GM12872 (cell line): ENCODE measurements around the gene AKAP7.

ENCODE experiments used
- TF ChIP-seq, protein P1 (sequence below): IDR thresholded peaks from 3 replicates; pipeline ENCODE4 v1.5.1; 2011; ENCODE audit warnings: low read depth, mild to moderate bottlenecking, low read length, moderate library complexity; ENCODE audit not compliant: insufficient read depth

Gene AKAP7

DNA sequence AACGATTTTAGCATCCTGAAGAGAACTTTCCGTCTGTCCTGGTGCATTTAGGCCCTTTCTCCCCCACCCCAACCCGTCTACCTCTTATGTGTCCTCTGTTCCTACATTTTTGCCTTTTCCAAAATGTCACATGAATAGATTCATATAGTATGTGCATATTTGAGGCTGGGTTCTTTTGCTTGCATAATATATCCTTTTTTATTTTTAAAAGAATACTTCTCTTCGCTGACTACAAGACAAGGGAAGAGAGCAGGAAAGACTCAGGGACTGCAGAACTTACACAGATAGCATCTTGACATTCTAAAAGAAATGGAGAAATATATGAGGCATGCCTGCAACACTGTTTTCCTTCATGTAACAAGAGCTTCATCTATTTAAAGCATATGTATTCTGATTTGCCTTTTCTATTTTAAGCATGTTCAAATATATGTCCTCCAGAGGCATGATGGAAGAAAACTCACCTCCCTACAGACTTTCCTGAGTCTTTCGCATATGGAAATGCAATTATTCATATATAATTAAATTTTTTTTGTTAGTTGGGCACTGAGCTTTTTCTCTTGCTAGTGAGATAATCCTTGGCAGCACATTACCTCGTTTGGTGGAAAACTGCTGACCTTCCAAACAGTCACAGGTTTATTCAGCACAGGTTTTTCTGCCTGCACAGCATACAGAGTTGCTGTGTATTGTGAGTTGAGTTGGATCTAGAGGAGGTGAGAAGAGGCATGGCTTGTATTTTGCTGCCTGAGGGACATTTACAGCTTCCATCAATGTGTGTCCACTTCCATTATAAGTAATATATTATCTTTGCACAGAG is 170.0 kb downstream of the AKAP7 start:
- TF ChIP-seq, protein P1, sequence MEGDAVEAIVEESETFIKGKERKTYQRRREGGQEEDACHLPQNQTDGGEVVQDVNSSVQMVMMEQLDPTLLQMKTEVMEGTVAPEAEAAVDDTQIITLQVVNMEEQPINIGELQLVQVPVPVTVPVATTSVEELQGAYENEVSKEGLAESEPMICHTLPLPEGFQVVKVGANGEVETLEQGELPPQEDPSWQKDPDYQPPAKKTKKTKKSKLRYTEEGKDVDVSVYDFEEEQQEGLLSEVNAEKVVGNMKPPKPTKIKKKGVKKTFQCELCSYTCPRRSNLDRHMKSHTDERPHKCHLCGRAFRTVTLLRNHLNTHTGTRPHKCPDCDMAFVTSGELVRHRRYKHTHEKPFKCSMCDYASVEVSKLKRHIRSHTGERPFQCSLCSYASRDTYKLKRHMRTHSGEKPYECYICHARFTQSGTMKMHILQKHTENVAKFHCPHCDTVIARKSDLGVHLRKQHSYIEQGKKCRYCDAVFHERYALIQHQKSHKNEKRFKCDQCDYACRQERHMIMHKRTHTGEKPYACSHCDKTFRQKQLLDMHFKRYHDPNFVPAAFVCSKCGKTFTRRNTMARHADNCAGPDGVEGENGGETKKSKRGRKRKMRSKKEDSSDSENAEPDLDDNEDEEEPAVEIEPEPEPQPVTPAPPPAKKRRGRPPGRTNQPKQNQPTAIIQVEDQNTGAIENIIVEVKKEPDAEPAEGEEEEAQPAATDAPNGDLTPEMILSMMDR: no peak

DNA sequence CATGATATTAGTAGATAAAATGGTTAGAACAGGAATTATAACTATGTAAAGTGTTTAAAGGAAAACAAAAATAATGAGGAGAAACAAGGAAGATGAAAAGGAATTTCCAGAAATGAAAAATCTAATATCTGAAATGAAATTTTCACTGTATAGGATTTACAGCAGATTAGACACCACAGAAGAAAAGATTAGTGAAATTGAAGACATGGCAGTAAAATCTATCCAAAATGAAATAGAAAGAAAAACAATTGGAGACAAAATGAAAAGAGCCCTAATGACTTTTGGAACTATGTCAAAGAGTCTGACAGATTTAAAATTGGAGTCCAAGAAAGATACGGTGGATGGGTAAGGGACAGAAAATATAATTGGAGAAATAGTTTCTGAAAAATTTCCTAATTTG is 174.2 kb downstream of the AKAP7 start:
- TF ChIP-seq, protein P1: no peak

DNA sequence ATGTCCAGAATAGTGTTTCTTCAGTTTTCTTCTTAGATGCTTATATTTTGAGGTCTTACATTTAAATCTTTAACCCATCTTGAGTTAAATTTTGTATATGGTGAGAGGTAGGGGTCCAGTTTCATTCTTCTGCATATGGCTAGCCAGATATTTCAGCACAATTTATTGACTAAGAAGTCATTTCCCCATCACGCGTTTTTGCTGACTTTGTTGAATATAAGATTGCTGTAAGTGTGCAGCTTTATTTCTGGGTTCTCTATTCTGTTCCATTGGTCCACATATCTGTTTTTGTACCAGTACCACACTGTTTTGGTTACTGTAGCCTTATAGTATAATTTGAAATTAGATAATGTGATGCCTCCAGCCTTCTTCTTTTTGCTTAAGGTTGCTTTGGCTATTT is 179.6 kb downstream of the AKAP7 start:
- TF ChIP-seq, protein P1: no peak

DNA sequence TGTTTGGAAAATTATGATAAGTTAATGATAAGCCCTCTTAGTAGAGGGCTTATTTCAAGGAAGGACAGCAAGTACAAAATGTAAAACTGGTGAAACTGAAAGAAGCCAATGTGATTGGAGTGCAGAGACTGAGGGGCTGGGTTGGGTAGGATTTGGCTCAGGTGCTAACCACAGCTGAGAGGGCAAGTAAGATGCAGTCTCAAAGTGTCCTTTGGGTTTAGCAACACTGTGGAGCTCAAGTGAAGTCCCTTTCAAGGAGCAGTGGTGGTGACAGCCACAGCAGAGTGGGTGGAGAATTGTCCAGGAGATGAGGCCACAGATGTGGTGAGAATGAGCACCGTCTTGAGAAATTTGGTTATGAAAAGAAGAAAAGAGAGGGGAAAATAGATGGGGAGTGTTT is 181.4 kb downstream of the AKAP7 start:
- TF ChIP-seq, protein P1: no peak

DNA sequence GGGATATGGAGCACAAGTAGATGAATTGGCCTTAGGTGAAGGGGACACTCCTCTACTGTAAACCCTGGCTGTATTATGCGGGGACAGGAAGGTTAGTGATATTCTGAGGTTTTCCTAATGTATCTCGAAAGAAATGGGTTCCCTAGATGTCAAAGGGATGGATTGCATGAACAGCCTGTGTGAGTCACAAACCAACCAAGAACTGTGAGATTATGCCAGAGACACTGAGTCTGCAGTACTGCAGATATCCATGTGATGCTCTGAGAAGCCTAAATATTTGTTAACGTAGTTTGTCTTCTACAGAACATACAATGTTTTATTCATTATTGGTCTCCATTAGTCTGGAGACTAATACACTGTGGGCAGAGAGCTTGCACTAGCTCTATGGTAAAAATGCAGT is 182.2 kb downstream of the AKAP7 start:
- TF ChIP-seq, protein P1: no peak

DNA sequence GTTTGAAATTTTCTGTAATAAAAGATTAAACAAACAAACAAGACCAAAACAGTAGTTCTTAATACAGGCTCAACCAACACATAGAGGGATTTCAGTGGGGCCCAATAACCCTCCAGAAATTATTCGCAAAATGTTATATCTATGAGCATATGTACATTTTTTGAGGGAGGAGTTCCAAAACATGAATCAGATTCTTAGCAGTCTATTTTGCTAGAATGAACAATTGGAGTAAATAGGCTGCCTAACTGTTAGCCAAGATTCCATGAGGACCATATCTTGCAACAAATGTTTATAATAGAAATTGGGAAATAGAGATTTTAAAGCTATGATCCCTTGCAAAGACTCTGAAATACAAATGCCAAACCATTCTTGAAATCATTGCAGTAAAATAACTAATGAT is 186.3 kb downstream of the AKAP7 start:
- TF ChIP-seq, protein P1: no peak

DNA sequence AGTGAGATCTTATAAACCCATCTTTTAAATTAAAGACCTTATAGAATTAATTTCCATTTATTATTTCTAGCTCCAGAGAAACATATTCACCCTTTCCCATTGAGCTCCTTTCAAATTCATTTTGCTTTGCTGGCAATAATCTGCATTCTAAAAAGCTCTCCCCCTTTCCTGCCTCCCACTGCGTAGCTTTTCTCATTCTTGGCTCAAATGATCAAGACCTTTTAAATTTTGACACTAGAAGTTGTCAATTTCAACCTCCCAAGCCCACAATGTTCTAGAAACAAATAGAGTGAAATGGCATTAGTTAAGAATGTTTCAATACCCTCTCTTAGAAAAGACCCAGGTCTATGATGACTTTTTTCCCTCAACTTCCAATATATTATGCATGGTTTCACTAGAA is 186.9 kb downstream of the AKAP7 start:
- TF ChIP-seq, protein P1: no peak
